ENCODE measurements around the gene RNF112.

DNA sequence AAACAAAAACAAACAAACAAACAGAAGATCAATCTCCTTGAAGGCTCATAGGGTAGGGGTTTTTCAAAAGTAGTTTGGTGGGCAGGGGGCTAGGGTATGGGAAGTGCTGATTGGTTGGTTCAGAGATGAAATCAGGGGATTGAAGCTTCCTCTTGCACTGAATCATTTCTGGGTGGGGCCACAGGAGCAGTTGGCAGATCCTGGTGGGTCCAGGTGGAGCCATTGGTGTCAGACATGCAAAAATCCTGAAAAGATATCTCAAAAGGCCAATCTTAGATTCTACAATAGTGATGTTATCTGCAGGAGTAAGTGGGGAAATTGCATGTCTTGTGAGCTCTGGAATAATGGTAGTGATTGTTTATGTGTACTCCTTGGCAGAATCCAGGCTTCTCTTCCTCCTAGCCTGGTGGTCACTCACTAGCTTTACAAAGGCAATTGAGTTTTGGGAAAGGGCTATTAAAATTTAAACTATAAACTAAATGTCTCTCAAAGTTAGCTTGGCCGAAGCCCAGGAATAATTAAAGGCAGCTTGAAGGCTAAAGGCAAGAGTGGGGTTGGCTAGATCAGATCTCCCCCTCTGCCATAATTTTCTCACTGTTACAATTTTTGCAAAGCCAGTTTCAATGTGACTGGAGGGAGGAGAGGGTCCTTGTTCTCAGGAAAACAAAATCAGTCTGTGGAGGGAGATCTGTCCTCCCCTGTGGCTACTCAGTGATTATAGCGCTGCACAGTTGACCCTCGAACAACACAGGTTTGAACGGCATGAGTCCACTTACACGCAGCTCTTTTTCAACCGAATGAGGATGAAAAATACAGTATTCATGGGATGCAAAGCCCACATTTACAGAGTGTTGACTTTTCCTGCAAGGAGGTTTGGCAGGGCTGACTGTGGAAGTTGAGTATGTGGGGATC, 45.2 kb downstream of the RNF112 start:
- TF ChIP-seq KLF16 (tag by site-specific recombination; IDR thresholded peaks at IDR 0.05) (no peak), ZNF274 (IDR thresholded peaks at IDR 0.05; ENCODE audit: low read length) (no peak), ZNF274 (tag by site-specific recombination; IDR thresholded peaks at IDR 0.05; ENCODE audit: borderline replicate concordance) (no peak), ZNF529 (tag by site-specific recombination; IDR thresholded peaks at IDR 0.05; ENCODE audit: insufficient replicate concordance) (no peak), MYNN (tag by site-specific recombination; IDR thresholded peaks at IDR 0.05; ENCODE audit: borderline replicate concordance) (no peak), HOXD13 (CRISPR knock-in tag; IDR thresholded peaks at IDR 0.05; ENCODE audit: borderline replicate concordance) (no peak), YY1 (tag by site-specific recombination; IDR thresholded peaks at IDR 0.05) (no peak)
- TF ChIP-seq, protein P1, sequence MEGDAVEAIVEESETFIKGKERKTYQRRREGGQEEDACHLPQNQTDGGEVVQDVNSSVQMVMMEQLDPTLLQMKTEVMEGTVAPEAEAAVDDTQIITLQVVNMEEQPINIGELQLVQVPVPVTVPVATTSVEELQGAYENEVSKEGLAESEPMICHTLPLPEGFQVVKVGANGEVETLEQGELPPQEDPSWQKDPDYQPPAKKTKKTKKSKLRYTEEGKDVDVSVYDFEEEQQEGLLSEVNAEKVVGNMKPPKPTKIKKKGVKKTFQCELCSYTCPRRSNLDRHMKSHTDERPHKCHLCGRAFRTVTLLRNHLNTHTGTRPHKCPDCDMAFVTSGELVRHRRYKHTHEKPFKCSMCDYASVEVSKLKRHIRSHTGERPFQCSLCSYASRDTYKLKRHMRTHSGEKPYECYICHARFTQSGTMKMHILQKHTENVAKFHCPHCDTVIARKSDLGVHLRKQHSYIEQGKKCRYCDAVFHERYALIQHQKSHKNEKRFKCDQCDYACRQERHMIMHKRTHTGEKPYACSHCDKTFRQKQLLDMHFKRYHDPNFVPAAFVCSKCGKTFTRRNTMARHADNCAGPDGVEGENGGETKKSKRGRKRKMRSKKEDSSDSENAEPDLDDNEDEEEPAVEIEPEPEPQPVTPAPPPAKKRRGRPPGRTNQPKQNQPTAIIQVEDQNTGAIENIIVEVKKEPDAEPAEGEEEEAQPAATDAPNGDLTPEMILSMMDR (tag by site-specific recombination; IDR thresholded peaks at IDR 0.05): no peak

Measured in HEK293 (cell line).